ENCODE data around the gene NPHS2. TPM values are rescaled to one million over a fixed set of nuclear protein-coding genes. Genes with fewer than 3 reads are reported as not detected.

Gene NPHS2
- total and polyA plus RNA-seq, 2 of the 13 experiments (the other 11 are each of a cell fraction or from before 2014, with no cell fraction given), result not detected

GRCh38 chr1:179601093-179601492 is 25.3 kb upstream of the NPHS2 start (continued):
- no peak for TF ChIP-seq SKIL (CRISPR knock-in tag; IDR thresholded peaks at IDR 0.05; ENCODE audit: borderline replicate concordance)
- TF ChIP-seq ZNF883 (CRISPR knock-in tag; IDR thresholded peaks at IDR 0.05; ENCODE audit: not compliant biosample characterization), result no peak

- H3K79me2 ChIP-seq (ENCODE audit: insufficient read depth, low read length), result no peaks in the 10 kb centered on the region
- H4K20me1 ChIP-seq (ENCODE audit: insufficient read depth, low read length), result no peaks in the 10 kb centered on the region
- H2AFZ ChIP-seq (ENCODE audit: low read length), result no peak overlapping the region
- ATAC-seq (peak; percentile 82), DNase-seq (ENCODE audit: low spot score) (peak; percentile 48), FAIRE-seq (peak; percentile 56)
- intact Hi-C loops (cut with micrococcal nuclease; ENCODE audit: unreplicated experiment), result no loop called here
- H3K4me1 ChIP-seq (ENCODE audit: insufficient read depth, low read length), result no peaks in the 10 kb centered on the region
- H3K4me2 ChIP-seq (ENCODE audit: low read depth, low read length), result no peak overlapping the region
- H3K9ac ChIP-seq (ENCODE audit: insufficient read depth, low read depth, low read length), result no peak overlapping the region
- H3K9me3 ChIP-seq (ENCODE audit: low read length), result no peaks in the 10 kb centered on the region
- in situ Hi-C loops (cut with HindIII; ENCODE audit: extremely low pct_ligation_motif_present, low pct_unique_long_range_greater_than_20kb), result loop anchor here (25.0 kb wide), 1 partner anchor 337 kb away; no protein-coding TSS in a partner anchor
- no peaks in the 10 kb centered on the region for H3K36me3 ChIP-seq (replicated peaks in 1 of 2; ENCODE audit: control insufficient read depth in 1 of 2, insufficient read depth in 2 of 2, low read length in 2 of 2)
- no peak overlapping the region for H3K4me3 ChIP-seq (replicated peaks in 1 of 3; ENCODE audit: insufficient read depth in 1 of 3, low read depth in 2 of 3, low read length in 3 of 3)
- POLR2A ChIA-PET, result no interaction called here
- BruUV-seq (replicated peaks), result no TSS peak
- no peak overlapping the region for H3K27ac ChIP-seq (ENCODE audit: extremely low read length, insufficient read depth, low read length)
- H3K27me3 ChIP-seq (ENCODE audit: control insufficient read depth in 1 of 2, insufficient read depth in 2 of 2, low read length in 2 of 2), result no peaks in the 10 kb centered on the region; a peak in 1 of 5 replicates
- CTCF ChIA-PET (ENCODE audit: low intra/inter-chr PET ratio, low total read pairs), result no interaction called here
- TF ChIP-seq TCF12 (IDR thresholded peaks at IDR 0.05) (no peak), TCF12 (CRISPR knock-in tag; IDR thresholded peaks at IDR 0.05) (no peak), MAFG (CRISPR knock-in tag; IDR thresholded peaks at IDR 0.05) (no peak), ZNF781 (CRISPR knock-in tag; IDR thresholded peaks at IDR 0.05; ENCODE audit: borderline replicate concordance, not compliant biosample characterization) (no peak), ZNF136 (CRISPR knock-in tag; IDR thresholded peaks at IDR 0.05; ENCODE audit: low read depth) (no peak), ZNF75D (CRISPR knock-in tag; IDR thresholded peaks at IDR 0.05; ENCODE audit: borderline replicate concordance) (no peak), CHD2 (IDR thresholded peaks at IDR 0.05; ENCODE audit: low read depth, low read length) (no peak), ZNF318 (CRISPR knock-in tag; IDR thresholded peaks at IDR 0.05) (no peak), SRF (IDR thresholded peaks at IDR 0.05; ENCODE audit: low read depth, low read length) (no peak)
- TF ChIP-seq, protein P1, sequence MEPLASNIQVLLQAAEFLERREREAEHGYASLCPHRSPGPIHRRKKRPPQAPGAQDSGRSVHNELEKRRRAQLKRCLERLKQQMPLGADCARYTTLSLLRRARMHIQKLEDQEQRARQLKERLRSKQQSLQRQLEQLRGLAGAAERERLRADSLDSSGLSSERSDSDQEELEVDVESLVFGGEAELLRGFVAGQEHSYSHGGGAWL (CRISPR knock-in tag; IDR thresholded peaks at IDR 0.05), result no peak
Measured at GRCh38 chr1:179599623-179600249, 24.0 kb upstream of the NPHS2 start.

Data from HepG2 (cell line).